RCC 7860 (cell line): ENCODE data around the gene KIF21A.

Experiments
- DNase-seq: peaks from one replicate; pipeline ENCODE4 v3.0.0-alpha.2; 2015; ENCODE audit warnings: low spot score
- FAIRE-seq: peaks from 2 replicates; lab custom pipeline; 2012; peaks lifted over from hg19 to GRCh38; lab: Jason Lieb, UNC

Gene KIF21A

GRCh38 chr12:39440781-39441180 lies 2.1 kb downstream of the KIF21A start:
- FAIRE-seq, result no peak
- DNase-seq, result peak; percentile 7

DNA sequence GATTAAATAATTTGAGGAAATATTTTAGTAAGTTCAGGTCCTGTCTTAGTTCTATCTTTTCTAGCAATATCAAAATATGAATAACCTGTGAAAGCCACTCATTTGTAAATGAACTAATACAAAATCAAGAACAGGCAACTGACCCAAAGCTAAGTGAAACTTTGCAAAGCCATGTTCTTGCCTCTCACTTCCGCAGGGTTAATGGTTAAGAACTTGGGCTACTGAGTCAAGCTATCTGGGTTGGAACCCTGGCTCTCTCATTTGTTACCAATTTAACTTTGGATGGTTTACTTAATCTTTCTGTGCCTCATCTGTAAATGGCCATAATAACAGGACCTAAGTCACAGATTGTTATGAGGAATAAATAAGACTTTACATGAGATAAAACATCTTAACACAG lies 2.8 kb downstream of the KIF21A start:
- DNase-seq (no peak), FAIRE-seq (peak; percentile 84)

GRCh38 chr12:39435531-39435930 lies 7.4 kb downstream of the KIF21A start:
- no peak for FAIRE-seq
- DNase-seq, result no peak

- FAIRE-seq (no peak), DNase-seq (no peak)
Measured at GRCh38 chr12:39431797-39432196, 11.1 kb downstream of the KIF21A start.

GRCh38 chr12:39431002-39431796 lies 11.7 kb downstream of the KIF21A start:
- no peak for FAIRE-seq
- no peak for DNase-seq

DNA sequence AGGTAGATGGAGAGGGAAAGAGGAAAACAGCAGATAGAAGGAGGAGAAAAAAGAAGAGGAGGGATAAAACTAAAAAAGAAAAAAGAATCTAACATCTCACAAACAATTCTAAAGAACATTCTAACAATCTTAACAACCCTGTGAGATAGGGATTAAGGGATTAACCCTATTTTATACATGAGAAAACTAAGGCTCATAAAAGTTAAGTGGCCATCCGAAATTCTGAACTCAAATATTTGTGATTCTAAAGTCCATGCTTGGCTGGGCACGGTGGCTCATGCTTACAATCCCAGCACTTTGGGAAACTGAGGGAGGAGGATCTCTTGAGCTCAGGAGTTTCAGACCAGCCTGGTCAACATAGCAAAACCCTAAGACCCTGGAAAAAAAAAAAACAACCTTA lies 13.1 kb downstream of the KIF21A start:
- FAIRE-seq (no peak), DNase-seq (no peak)

DNA sequence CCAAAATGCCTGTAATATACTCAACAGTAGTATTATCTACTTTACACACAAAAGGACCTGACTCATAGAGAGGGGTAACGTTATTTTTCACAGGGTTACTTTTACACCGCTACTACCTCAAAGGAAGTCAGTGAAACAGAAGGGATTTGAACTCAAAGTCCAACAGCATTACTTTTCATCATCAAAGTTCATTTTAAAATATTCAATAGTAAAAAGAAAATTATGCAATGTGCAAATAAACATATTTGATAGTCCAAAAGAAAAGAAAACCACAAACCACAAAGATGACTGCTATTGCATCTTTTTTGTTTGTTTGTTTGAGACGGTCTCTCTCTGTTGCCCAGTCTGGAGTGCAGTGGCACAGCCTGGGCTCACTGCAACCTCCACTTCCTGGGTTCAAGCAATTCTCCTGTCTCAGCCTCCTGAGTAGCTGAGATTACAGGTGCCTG lies 15.5 kb downstream of the KIF21A start:
- no peak for DNase-seq
- FAIRE-seq, result no peak

- DNase-seq (peak; percentile 13), FAIRE-seq (no peak)
Measured at GRCh38 chr12:39426636-39427240, 16.2 kb downstream of the KIF21A start.

DNA sequence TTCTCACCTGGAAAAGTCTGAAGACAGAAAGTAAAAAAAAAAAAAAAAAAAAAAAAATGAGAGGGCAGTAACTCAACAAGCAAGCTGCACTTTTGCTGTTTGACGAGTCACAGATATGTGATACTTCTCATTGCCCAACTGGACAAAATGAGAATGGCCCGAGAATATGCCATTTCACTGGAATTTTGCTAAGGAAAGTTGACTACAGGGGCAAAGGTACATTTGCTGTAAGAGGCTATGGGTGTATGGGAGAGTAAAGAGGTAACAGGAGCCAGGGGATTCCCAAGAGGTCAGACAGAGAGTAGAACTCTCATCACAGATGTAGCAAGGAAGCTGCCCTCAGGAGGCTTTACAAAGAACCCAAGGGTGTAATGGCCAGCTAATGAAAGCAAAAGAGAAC lies 22.9 kb downstream of the KIF21A start:
- no peak for DNase-seq
- no peak for FAIRE-seq

DNA sequence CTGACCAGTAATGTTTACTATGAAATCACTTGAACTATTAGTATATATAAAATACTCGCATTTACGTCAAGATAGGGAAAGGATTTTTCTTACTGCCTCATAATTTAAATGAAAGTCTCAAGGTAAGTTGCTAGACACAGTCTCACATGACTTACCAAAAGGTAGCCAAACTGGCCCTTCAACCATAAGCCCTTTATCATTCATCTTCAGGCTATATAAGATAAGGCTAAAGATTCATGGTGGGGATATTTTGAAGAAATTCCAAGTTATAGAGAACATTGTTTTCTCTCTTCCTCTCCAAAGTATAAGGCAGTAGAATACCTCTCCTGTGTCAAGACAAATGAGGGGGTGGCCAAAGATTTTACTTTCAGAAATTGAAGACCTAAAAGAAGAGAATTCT lies 23.4 kb downstream of the KIF21A start:
- FAIRE-seq, result no peak

DNA sequence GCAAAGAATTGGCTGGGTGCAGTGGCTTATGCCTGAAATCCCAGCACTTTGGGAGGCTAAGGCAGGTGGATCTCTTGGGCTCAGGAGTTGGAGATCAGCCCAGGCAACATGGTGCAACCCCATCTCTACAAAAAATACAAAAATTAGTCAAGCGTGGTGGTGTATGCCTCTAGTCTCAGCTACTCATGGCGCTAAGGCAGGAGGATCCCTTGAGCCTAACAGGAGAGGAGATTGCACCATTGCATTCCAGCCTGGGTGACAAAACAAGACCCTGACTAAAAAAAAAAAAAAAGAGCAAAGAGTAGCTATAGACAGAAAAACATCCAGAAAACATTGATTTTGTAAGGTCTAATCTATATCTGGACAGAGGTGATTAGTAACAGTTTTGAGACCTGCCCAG lies 25.0 kb downstream of the KIF21A start:
- no peak for FAIRE-seq
- no peak for DNase-seq

More for the DNA sequence above, 23.4 kb downstream of the KIF21A start:
- DNase-seq, result no peak

DNA sequence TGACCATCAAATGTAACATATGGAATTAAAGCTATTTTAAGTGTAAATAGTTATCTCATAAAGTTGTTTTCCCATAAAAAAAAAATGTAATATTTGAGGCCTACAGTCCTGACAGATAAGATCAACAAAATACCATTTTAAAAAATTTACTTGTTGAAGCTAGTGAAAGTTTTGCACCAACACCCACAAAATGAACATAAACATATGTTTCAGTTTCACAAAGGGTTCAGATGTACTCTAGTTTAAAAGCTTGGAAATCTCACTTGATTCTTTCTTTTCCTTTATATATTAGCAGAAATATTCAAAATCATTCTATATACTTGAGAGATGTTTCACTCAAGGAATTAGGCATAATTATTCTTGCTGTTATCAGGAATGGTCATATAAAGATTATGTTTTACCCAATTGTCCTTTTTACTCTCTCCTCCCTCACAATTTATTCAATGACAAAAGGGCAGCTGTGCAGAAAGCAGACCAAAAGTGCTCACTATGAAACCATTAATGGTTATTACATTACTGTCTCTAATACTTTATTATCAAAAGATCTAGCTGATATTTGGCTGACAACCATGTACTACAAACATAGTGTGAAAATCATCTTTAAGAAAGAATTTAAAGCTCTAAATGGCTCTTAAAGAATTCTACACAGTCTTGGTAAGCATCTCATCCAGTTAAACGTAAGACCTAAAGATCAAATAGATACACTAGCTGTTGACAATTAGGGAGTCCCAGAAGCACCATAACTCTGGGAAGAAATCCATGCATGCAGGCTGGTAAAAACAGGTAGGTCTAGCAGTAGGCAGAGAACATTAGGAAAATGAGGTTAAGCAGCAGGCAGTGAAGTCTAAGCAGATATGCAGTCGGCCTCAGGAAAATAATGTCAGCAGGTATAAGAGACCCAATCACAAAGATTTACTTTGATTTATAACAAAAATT lies 28.8 kb downstream of the KIF21A start:
- no peak for FAIRE-seq
- DNase-seq, result no peak

DNA sequence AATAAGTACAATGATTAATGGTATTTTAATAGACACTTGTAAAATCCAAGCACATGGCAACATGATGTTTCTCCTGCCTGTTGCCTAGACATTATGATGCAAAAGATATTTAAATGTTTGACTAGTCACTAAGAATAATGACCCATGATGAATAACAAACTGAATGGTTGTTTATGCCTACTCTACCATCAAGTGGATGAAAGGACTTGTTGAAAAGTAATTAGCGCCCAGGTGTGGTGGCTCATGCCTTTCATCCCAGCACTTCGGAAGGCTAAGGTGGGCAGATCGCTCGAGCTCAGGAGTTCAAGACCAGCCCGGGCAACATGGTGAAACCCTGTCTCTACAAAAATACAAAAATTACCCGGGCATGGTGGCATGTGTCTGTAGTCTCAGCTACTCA lies 30.7 kb downstream of the KIF21A start:
- DNase-seq (no peak), FAIRE-seq (no peak)

GRCh38 chr12:39406262-39406661 lies 36.7 kb downstream of the KIF21A start:
- FAIRE-seq, result no peak
- DNase-seq, result no peak

GRCh38 chr12:39405580-39405979 lies 37.3 kb downstream of the KIF21A start:
- FAIRE-seq (no peak), DNase-seq (no peak)

DNA sequence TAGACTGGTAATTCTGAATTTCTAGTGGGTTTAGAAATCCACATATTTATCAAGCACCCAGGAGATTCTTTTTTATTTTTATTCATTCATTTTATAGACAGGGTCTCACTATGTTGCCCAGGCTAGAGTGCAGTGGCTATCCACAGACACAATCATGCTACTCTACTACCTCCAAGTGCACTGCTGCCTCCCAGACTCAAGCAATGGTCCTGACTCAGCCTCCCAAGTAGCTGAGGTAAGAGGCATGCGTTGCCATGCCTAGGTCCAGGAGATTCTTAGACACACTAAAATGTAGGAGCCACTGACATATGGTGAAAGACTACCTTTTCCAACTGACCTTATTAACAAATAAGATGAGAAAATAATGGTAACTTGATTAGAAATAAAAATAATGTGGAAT lies 38.9 kb downstream of the KIF21A start:
- FAIRE-seq (no peak), DNase-seq (no peak)

DNA sequence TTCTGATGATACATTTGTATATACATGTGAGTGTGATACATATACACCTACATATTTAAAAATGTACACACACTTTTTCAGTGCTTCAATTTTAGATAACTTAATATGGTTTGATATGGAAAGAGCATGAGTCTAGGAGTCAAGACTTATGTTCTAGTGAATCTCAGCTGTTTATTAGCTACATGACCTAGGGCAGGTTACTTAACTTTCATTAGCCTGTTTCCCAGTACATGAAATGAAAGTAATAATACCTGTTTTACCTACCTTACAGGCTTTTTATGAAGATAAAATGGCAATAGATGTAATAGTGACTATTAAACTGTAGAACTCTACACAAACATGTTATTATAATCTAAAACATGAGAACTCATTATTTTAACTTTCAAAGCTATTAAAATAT lies 39.5 kb downstream of the KIF21A start:
- DNase-seq (no peak), FAIRE-seq (no peak)

- FAIRE-seq (no peak), DNase-seq (no peak)
Measured at GRCh38 chr12:39402922-39403321, 40.0 kb downstream of the KIF21A start.

- DNase-seq (no peak), FAIRE-seq (no peak)
Measured at GRCh38 chr12:39401459-39401858, 41.5 kb downstream of the KIF21A start.

DNA sequence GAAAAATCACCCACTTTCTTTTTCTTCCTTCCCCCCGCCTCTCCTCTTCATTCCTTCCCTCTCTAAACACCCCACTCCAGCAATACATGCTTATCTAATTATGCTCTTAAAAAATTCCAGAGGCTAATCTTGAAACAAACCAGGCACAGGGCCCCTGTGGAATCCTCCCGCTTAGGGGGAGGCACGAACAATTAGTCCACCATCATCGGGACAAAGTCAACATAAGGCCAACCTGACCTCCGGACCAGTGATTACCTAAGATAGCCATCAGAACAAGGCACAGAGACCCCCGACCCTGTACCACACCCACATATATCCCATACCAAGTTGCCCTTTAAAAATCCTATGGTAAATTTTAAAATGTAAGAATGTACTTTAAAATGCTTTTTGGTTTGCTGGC lies 47.1 kb downstream of the KIF21A start:
- no peak for DNase-seq
- no peak for FAIRE-seq

DNA sequence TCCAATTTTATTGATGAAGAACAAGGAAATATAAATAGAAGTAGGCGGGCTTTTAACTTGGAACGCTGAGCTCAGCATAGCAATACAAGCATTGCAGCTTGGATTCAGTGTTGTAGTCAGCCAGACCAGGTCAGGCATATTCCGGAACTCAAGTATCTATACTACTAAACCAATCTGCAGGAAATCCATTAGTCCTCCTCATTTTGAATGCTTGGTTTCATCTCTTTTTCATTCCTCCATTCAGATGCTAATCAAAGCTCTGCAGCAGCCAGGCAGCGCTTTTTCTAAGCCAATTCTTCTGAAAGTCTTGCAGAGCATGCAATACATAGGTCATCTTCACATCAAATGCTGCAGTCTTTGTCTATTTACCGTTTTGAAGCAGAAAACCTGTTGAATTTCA lies 49.0 kb downstream of the KIF21A start:
- no peak for DNase-seq
- no peak for FAIRE-seq
